ENCODE results near the gene RERE. TPM values are rescaled to one million over a fixed set of nuclear protein-coding genes. Genes with fewer than 3 reads are reported as not detected.

The RERE gene
- polyA plus RNA-seq, 1 of the 3 experiments (the other 2 are of a cell fraction): 8.1 TPM

DNA sequence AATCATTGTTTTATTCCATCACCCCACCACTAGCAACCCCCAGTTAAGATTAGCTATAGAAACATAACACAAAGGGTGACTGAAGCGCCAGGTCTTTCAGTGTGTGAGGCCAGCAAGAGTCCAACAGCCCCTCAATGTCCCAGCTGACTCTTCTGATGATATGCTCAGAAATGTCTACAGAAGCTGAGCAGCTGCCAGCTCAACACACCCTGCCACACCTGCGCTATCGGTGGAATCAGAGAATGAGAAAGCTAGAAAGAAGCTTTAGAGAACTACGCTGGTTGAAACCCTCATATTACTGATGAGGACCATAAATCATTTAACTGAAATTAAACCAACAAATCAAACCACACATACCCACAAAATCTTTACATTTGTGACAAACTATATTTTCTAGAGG is 383.3 kb downstream of the RERE start (continued):
- TF ChIP-seq YY1 (IDR thresholded peaks at IDR 0.05; ENCODE audit: low read depth) (no peak), NFIC (IDR thresholded peaks at IDR 0.05; ENCODE audit: borderline replicate concordance) (no peak), RFX5 (IDR thresholded peaks at IDR 0.05; ENCODE audit: low read length) (no peak), NRF1 (IDR thresholded peaks at IDR 0.05; ENCODE audit: low read depth, low read length) (no peak), JUND (IDR thresholded peaks at IDR 0.05) (no peak)

GRCh38 chr1:8431784-8432183 is 385.7 kb downstream of the RERE start:
- Histone ChIP-seq H3K4me1 (ENCODE audit: control insufficient read depth in 1 of 2, insufficient read depth in 2 of 2, low read depth in 1 of 2, low read length in 1 of 2) (peaks cover 0 to 7% of the 10 kb centered on the region in 2 experiments; a peak in 1 of 4 replicates), H3K9me2 (no peaks in the 10 kb centered on the region), H3K27ac (ENCODE audit: low read depth in 2 of 2, low read length in 1 of 2) (no peak overlapping the region), H3K79me2 (ENCODE audit: insufficient read depth) (0 out of 2 replicates have a peak, but pooled peaks cover 3% of the 10 kb centered on the region), H3K27me3 (ENCODE audit: insufficient read depth) (no peaks in the 10 kb centered on the region), H3K9ac (no peak overlapping the region), H3K4me2 (no peak overlapping the region), H4K20me1 (ENCODE audit: insufficient read depth) (no peaks in the 10 kb centered on the region), H3K36me3 (replicated peaks in 1 of 2; ENCODE audit: control insufficient read depth in 1 of 2, insufficient read depth in 2 of 2, low read length in 1 of 2) (no peaks in the 10 kb centered on the region), H3K4me3 (ENCODE audit: low read depth in 2 of 2, low read length in 1 of 2) (no peak overlapping the region), H3F3A (replicated peaks; ENCODE audit: insufficient read depth) (no peaks in the 10 kb centered on the region), H3K9me3 (no peaks in the 10 kb centered on the region), H2AFZ (ENCODE audit: low read depth) (no peak overlapping the region)
- ChIA-PET POLR2A (no interaction called here), CTCF (interaction anchor here (0.5 to 1.4 kb wide), 2 partner anchors 9 to 604 kb away, joined by 3 to 5 read pairs; no protein-coding TSS in a partner anchor)
- no peak for TF ChIP-seq YY1 (IDR thresholded peaks at IDR 0.05; ENCODE audit: low read depth)
- no peak for TF ChIP-seq MEF2A (IDR thresholded peaks at IDR 0.05; ENCODE audit: borderline replicate concordance, low read depth)
- TF ChIP-seq, protein P1, sequence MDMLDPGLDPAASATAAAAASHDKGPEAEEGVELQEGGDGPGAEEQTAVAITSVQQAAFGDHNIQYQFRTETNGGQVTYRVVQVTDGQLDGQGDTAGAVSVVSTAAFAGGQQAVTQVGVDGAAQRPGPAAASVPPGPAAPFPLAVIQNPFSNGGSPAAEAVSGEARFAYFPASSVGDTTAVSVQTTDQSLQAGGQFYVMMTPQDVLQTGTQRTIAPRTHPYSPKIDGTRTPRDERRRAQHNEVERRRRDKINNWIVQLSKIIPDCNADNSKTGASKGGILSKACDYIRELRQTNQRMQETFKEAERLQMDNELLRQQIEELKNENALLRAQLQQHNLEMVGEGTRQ (IDR thresholded peaks at IDR 0.05; ENCODE audit: borderline replicate concordance, low read depth, low read length): no peak
- TF ChIP-seq RXRA (IDR thresholded peaks at IDR 0.05; ENCODE audit: borderline replicate concordance, low read depth): no peak
- no peak for TF ChIP-seq NFIC (IDR thresholded peaks at IDR 0.05; ENCODE audit: borderline replicate concordance)
- TF ChIP-seq RAD21 (IDR thresholded peaks at IDR 0.05; ENCODE audit: low read length): no peak
- no peak for TF ChIP-seq JUND (IDR thresholded peaks at IDR 0.05)
- no peak for TF ChIP-seq MAX (IDR thresholded peaks at IDR 0.05; ENCODE audit: low read depth)
- TF ChIP-seq POLR2AphosphoS5 (IDR thresholded peaks at IDR 0.05; ENCODE audit: low read depth, low read length): no peak
- TF ChIP-seq ZBTB33 (IDR thresholded peaks at IDR 0.05; ENCODE audit: borderline replicate concordance, low read depth): no peak
- TF ChIP-seq, protein P2, sequence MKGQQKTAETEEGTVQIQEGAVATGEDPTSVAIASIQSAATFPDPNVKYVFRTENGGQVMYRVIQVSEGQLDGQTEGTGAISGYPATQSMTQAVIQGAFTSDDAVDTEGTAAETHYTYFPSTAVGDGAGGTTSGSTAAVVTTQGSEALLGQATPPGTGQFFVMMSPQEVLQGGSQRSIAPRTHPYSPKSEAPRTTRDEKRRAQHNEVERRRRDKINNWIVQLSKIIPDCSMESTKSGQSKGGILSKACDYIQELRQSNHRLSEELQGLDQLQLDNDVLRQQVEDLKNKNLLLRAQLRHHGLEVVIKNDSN (IDR thresholded peaks at IDR 0.05; ENCODE audit: borderline replicate concordance, low read depth): no peak
- no peak for TF ChIP-seq RCOR1 (IDR thresholded peaks at IDR 0.05; ENCODE audit: low read length)
- TF ChIP-seq, protein P3, sequence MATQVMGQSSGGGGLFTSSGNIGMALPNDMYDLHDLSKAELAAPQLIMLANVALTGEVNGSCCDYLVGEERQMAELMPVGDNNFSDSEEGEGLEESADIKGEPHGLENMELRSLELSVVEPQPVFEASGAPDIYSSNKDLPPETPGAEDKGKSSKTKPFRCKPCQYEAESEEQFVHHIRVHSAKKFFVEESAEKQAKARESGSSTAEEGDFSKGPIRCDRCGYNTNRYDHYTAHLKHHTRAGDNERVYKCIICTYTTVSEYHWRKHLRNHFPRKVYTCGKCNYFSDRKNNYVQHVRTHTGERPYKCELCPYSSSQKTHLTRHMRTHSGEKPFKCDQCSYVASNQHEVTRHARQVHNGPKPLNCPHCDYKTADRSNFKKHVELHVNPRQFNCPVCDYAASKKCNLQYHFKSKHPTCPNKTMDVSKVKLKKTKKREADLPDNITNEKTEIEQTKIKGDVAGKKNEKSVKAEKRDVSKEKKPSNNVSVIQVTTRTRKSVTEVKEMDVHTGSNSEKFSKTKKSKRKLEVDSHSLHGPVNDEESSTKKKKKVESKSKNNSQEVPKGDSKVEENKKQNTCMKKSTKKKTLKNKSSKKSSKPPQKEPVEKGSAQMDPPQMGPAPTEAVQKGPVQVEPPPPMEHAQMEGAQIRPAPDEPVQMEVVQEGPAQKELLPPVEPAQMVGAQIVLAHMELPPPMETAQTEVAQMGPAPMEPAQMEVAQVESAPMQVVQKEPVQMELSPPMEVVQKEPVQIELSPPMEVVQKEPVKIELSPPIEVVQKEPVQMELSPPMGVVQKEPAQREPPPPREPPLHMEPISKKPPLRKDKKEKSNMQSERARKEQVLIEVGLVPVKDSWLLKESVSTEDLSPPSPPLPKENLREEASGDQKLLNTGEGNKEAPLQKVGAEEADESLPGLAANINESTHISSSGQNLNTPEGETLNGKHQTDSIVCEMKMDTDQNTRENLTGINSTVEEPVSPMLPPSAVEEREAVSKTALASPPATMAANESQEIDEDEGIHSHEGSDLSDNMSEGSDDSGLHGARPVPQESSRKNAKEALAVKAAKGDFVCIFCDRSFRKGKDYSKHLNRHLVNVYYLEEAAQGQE (IDR thresholded peaks at IDR 0.05; ENCODE audit: low read depth, low read length): no peak
- TF ChIP-seq, protein P4, sequence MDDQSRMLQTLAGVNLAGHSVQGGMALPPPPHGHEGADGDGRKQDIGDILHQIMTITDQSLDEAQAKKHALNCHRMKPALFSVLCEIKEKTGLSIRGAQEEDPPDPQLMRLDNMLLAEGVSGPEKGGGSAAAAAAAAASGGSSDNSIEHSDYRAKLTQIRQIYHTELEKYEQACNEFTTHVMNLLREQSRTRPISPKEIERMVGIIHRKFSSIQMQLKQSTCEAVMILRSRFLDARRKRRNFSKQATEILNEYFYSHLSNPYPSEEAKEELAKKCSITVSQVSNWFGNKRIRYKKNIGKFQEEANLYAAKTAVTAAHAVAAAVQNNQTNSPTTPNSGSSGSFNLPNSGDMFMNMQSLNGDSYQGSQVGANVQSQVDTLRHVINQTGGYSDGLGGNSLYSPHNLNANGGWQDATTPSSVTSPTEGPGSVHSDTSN (IDR thresholded peaks at IDR 0.05): no peak
- DNase-seq: no peak
- WGBS (ENCODE audit: low lambda C conversion rate): 96% methylated on average over 7 of the region's 7 CpGs

All from SK-N-SH (cell line).